Hypothalamus (tissue), 51 donors: ENCODE results near the gene SLC5A6.
"Not testable (repeated sequence)": the region's sequence is repeated elsewhere in the genome, so short reads cannot be mapped to it uniquely, and the experiment has no call there.

Experiments used
- DNase-seq, 51 donors: peaks; one replicate each; lab custom pipeline; 2025; lab: John Stamatoyannopoulos, UW

SLC5A6 gene

DNA sequence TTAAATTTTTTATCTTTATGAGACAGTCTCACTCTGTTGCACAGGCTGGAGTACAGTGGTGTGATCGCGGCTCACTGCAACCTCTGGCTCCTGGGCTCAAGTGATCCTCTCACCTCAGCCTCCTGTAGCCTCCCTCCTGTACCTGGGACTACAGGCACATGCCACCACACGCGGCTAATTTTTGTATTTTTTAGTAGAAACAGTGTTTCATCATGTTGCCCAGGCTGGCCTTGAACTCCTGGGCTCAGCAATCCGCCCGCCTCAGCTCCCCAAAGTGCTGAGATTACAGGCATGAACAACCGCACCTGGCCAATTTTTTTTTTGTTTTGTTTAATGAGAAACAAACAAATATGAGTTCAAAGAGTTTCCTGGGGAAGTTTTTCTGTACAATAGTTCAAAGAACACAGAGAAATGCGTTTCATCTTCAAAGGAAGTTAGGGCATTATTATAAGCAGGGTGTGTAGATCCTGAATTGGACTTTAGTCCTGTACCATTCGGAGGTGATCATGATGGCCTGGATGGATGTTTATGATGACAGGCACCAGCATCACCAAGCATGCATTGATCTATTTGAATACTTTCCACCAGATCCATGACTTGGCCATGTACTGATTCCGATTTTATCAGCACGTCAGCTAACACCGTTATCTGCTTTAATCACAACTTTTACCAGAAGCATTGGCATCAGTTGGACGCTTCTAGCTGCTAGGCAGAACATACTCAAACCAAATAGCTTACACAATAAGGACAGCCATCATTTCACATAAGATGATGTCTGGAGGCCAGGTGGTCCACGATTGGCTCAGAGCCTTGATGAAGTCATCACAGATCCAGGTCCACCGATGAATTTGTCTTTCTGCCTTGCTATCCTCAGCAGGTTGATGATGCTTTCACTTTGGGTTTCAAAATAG, 34.4 kb downstream of the SLC5A6 start:
- no peak for DNase-seq

DNA sequence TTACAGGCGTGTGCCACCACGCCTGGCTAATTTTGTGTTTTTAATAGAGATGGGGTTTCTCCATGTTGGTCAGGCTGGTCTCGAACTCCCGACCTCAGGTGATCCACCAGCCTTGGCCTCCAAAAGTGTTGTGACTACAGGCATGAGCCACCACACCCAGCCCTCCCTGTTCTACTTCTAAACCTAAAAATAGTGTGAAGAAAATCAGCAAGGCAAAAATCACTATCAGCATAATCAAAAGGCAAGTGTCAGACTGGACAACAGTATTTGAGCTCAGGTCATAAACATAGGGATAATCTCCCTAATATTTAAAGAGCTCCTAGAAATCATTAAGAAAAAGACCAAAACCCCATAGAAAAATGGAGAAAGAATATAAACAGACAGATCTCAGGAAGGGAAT, 36.3 kb downstream of the SLC5A6 start:
- DNase-seq: not testable (repeated sequence)

DNA sequence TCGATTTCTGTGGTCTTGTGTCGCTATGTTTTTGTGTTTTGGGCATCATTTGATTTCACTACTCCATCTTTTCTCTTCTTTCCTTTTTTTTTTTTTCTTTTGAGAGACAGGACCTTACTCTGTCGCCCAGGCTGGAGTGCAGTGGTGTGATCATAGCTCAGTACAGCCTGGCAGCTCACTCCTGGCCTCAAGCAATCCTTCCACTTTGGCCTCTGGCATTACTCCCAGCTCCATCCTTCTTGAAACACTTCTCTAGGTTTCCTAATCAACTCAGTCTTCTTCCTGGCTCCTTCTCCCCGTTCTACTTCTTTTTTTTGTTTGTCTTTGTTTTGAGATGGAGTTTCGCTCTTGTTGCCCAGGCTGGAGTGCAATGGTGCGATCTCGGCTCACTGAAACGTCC, 36.7 kb downstream of the SLC5A6 start:
- DNase-seq: no peak

DNA sequence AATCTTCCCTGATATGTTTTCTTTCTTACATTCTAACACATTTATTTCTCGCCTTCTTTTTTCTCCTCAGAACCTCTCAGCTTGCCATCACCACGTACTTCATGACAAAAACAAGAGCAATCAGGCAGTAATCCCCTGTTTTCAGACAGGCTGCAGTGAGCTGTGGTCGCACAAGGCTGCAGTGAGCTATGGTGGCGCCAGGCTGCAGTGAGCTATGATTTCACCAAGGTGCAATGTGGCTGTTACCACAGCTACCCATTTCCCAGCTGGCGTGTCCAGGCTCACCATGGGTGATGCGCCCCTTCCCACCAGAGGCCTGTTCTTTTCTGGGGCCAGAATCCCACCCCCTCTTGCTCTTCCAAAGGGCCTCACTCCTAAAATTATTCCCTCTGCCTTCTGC, 37.4 kb downstream of the SLC5A6 start:
- no peak for DNase-seq

DNA sequence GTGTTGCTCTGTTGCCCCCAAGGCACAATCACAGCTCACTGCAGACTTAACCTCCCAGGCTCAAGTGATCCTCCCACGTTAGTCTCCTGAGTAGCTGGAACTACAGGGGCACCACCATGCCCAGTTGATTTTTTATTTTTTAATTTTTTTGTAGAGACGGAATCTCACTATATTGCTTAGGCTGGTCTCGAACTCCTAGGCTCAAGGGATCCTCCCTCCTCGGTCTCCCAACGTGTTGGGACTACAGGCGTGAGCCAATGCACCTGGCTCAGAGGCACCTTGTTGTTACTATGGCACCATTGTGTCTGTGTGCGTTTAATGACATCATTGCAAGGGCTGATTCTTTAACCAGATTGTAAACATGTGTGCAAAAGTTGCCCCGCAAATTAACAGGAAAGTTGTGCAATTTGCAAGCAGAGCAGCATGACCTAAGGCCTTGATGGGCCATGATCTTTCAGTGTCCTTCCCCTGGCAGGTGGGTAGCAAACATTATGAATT, 40.7 kb downstream of the SLC5A6 start:
- DNase-seq: no peak

DNA sequence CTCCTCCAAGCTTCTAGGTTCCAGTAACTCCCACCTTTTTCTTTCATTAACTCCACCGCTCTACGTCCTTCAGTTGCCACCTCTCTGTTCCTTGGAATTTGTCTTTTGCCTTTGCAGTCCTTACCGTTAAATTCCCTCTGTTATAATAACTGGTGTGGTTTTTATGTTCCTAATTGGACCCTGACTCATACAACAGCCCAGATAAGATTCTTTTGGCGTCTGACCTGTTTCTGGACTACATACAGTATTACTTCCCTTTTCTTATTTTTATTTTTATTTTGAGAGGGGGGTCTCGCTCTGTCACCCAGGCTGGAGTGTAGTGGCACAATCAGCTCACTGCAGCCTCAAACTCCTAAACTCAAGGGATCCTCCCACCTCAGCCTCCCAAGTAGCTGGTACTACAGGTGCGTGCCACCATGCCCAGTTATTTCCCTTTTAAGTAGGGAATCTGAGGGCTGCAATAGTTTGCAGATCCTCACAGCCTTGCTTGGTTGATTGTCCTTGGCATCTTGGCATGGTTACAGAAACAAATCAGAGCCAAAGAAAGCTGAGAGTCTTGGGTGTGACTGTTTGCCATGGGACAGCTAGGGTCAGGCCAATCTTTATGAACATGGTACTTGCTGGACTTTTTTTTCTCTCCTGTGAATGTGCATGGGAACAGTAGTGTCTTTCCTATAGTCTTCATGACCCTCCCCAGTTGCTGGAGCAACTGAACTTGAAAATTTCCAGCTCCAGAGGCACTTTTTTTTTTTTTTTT, 41.3 kb downstream of the SLC5A6 start:
- DNase-seq: no peak

DNA sequence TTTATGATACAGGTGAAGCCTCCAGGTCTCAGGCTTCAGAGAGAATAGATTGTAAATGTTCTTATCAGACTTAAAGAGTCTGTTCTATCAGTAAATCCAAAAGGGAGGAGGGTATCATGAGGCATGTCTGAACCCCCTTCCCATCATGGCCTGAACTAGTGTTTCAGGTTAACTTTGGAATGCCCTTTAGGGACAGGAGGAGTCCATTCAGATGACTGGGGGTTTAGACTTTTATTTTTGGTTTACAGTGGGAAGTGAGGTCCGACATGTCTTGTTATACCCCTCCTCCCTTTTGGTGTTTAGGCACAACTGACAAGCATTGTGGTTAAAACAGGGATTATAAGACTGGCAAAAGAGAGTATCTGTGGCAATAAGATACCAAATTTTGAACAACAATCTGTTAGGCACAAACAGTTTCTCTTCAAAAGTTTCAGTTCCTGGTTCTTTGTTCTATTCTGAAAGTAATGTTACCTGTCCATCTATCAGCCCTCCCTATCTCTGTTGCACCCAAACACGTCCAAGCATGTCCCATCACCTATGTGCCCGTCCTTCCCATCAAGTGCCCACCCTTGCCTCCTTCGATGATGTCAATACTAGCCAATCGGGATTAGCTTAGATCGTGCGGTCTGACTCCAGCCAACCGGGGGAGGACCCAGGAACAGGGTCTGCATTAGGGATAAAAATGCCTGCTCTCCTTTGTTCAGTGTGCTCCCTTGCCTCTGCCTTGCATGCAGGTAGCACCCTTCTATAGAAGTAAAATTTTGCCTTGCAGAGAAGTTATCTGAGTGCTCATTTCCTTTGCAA, 46.9 kb downstream of the SLC5A6 start:
- DNase-seq: no peak

DNA sequence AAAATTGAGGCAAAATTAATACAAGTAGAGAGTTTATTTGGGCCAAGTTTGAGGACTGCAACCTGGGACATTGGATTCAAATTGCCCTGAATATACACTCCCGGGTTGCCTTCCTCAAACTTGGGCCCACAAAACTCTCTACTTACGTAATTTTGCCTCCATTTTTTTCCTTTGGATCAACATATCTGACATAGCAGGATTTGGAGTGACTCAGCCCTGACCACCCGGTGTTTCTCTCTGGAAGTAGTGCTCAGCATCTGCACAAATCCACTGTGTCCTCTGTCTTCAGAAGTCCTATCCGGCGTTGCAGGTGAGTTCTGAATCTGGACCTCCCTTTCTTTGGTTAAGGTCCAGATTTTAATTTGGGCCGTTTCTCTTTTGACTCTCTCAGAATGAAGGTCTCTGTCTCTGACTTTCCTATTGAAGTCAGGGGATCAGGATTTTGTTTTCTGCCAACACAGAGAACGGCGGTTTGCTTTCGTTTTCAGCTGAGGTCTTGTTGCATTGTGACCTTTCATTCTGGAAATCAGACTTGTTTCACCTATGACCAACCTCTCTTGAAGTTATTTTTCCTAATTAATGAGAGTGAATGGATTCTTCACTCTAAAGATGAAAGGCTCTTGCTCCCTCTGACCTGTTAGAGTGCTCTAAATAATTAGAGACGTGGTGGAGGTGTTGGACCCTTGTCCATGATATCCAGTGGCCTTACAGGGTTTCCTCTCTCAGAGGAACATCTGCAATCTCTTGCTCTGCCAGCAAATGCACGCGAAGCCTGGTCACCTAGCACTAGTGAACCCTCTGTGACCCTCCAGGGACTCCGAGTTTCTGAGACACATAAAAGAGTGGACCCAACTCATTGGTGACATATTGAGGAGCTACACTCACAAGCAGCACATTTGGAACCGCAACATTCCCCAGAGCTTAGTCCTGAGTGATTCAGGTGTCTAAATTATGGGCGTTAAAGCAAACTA, 49.6 kb downstream of the SLC5A6 start:
- DNase-seq: no peak

DNA sequence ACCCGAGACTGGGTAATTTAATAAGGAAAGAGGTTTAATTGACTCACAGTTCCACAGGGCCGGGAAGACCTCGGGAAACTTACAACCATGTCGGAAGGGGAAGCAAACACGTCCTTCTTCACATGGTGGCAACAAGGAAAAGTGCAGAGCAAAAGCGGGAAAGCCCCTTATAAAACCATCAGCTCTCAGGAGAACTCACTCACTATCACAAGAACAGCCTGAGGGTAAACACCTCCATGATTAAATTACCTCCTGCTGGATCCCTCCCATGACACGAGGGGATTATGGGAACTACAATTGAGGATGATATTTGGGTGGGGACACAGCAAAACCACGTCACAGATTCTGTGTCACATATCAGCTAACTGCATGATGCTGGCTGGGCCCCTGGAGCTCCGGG, 51.9 kb downstream of the SLC5A6 start:
- DNase-seq: no peak

DNA sequence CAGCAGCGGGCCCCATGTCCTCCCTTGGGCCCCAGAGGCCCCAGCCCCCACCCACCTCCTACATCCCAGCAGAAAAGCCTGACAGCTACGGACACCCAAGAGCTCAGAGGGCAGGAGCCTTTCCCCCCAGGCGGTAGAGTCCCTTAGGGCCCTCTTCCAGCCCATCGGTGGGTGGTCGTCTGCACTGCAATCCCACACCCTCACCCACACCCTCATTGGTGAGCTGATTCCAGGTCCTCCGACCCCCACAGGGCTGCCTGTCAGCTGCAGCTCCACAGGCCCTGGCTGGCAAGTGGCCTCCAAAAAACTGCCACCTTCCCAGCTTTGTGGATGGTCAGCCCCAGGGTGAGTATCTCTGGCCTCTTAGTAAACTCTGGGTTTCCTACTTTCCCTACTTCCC, 52.8 kb downstream of the SLC5A6 start:
- DNase-seq: no peak

DNA sequence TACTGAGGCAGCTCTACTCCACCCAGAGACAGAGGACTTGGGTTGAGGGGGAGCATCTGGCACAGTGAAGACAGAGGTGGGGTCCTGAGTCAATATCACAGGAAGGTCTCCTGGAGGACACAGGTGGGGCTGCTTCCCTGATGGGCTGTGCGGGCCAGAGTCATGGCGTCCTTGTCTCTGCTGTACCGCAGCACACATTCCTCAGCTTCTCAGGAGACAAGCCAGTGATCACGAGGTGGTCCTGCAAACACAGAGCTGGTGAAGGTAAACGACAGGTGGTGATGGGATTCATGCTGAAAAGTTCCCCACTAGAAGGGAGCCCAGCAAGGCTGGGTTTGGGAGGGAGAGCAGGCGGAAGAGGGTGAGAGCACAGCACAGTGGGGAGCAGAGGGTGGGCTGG, 53.6 kb downstream of the SLC5A6 start:
- DNase-seq: no peak

DNA sequence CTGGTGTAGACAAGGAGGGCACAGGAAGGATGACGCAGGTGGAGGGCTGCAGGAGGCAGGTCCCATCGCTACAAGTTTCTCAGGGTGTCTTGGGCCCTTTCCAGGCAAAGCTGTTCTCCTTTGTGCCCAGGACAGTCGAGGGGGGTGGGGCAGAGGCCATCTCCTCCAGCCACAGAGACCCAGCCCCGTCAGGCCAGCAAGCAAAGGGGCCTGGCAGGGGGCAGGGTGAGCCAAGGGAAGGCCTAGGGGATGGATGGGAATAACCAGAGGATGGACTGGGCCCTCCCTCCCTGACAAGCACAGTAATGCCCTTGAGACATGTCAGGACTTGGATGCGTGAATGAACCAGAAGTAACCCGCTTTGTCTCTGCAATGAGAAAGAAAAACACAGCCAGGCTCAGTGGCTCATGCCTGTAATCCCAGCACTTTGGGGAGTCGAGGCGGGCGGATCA, 57.0 kb downstream of the SLC5A6 start:
- DNase-seq: no peak

DNA sequence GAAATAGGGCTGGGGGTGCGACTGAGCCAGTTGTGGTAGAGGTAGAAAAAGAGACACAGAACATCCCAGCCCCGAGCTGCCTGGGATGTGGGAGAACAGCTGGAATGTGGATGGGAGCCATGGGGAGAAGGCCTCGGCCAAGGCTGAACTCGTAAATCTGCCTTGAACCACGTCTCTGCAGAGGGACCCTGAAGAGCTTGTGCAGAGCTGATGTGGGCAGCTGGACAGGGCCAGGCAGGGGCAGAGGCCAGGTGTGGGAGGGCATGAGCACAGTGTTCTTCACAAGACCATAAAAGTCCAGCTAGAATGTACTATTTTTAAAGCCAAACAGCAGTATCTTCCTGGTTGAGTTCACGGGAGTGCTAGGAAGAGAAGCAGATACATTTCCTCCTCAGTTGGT, 57.6 kb downstream of the SLC5A6 start:
- DNase-seq: no peak

DNA sequence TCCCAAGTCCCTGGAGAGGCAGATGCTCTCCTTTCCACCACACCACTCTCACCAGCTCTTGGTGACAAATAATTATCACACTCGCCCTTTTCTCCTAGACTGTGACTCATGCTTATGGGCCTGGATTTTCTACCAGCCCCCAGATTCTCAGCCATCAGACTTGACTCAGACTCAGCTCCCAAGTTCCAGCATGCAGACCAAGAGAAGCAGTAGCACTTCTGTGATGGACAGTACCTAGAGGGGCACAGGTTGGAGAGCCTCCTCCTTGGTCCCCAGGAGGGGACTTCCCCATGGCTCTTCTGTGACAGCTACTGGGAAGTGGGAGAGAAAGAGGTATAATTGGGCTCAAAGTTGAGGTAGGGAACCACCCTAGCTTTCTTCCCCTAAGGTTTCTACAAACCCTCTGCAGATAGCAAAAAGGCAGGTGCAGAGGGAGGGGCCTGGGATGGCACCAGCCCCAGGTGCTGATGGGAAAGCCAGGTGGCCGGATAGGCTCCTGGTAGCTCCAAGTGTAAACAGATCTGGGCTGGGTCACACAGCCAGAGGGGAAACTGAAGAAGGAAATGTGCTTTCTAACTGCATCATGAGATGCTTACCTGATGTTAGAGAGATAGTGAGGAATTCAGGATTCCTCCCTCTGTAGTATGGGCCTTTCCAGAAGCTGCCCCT, 59.1 kb downstream of the SLC5A6 start:
- DNase-seq: peak in 1 of 51 donors; percentile 24

DNA sequence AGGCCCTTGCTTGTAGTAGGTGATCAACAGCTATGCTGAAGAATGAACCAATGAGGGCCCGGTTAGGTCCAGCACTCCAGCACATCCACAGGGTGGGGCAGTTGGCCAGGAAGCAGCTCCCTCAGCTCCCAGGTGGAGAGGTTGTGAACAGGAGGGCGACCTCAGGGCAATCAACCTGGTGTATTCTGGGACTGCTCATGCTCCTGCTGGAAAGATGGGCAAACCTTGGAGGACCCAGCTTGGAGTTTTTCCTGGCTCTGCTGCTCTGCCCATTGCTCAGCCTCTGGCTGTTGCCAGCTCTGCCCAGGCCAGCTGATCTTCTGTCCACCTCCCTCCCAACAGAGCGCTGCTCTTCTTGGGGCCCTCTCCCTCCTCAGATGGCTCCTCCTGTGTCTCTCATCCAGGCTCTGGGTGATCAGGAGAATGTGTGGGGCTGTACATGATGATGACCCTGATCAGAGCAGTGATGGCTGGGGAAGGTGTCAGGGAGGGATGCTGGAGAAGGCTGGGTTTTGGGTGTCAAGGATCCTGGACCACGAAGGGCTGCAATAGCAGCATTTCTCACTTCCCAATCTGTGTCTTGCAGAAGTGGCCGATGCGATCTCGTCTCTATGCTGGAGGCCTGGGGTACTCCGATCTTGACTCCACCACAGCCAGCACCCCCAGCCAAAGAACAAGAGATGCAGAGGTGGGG, 59.8 kb downstream of the SLC5A6 start:
- no peak for DNase-seq

DNA sequence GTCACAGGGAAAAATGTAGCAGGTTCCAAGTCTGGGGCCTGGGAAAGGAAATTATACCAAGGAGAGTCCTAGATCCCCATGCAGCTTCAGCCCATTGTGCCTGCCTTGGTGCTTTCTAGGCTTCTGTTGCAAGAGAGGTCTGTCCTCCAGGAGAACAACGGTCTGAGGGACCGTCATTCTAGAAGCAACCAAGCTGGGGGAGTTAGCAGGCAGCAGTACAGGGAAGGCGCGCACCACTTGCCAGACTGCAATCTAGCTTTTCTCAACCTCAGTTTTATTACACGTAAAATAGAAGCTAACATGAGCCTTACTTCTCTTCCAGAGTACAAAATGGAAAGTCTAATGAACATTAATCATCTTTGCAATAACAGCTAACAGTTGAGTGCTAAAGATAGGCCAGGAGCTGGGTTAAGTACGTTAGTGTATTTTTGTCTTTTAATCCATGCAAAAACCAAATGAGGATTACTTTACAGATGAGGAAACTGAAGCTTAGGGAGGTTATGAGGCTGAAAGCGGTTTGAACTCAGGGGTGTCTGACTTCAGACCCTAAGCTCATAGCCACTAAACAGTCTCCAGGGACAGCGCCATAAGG, 61.3 kb downstream of the SLC5A6 start:
- DNase-seq: no peak
